Gastroesophageal sphincter (tissue), 4 donors: ENCODE data around the gene MAGEL2. TPM values are rescaled to one million over a fixed set of nuclear protein-coding genes. Genes with fewer than 3 reads are reported as not detected.

Experiments
- ATAC-seq: fragments of 150-250 bp; one replicate; pipeline ENCODE4 v1.9.1; 2016; ENCODE audit warnings: mild to moderate bottlenecking, moderate library complexity
- H3K27ac ChIP-seq, 4 donors: fragments of 200-600 bp; sonication (generic) in 3 of 4; 1 replicate in 3 of 4; 2 replicates in 1 of 4; pipeline ENCODE4 v1.5.1; 2016 to 2019
- H3K27me3 ChIP-seq: fragments of 200-600 bp; sonication (generic); one replicate; pipeline ENCODE4 v1.5.1; 2019
- H3K36me3 ChIP-seq, 2 donors: fragments of 200-600 bp; sonication (generic); one replicate each; pipeline ENCODE4 v1.5.1; 2019; ENCODE audit warnings: control low read depth in 1 of 2
- H3K4me1 ChIP-seq, 3 donors: fragments of 200-600 bp; sonication (generic); 1 replicate in 2 of 3; 2 replicates in 1 of 3; pipeline ENCODE4 v1.5.1; 2016 to 2019; ENCODE audit warnings: control low read depth in 2 of 3
- H3K4me3 ChIP-seq, 2 donors: fragments of 200-600 bp; sonication (generic); one replicate each; pipeline ENCODE4 v1.5.1; 2019; ENCODE audit warnings: mild to moderate bottlenecking in 1 of 2, moderate library complexity in 1 of 2
- H3K9me3 ChIP-seq, 3 donors: fragments of 200-600 bp; sonication (generic); one replicate each; pipeline ENCODE4 v1.5.1; 2017 to 2019; ENCODE audit warnings: control low read depth in 2 of 3
- CTCF ChIP-seq, 4 experiments: fragments of 200-600 bp in 2 of 4; fragments of 450-650 bp in 2 of 4; sonication (generic) in 1 of 4; IDR thresholded peaks; one replicate each; pipeline ENCODE4 v1.5.1; 2017 to 2019; ENCODE audit warnings: antibody characterized with exemption in 4 of 4, mild to moderate bottlenecking in 2 of 4, moderate library complexity in 2 of 4
- EP300 ChIP-seq: sonication (generic); formaldehyde crosslinking; IDR thresholded peaks from one replicate; pipeline ENCODE4 v1.6.1; 2017; ENCODE audit warnings: antibody characterized with exemption, mild to moderate bottlenecking
- POLR2A ChIP-seq, 2 donors: fragments of 450-650 bp; IDR thresholded peaks; one replicate each; pipeline ENCODE4 v1.6.1; 2017; ENCODE audit warnings: antibody characterized with exemption in 2 of 2, mild to moderate bottlenecking in 2 of 2, moderate library complexity in 1 of 2
- POLR2AphosphoS5 ChIP-seq: sonication (generic); formaldehyde crosslinking; IDR thresholded peaks from one replicate; pipeline ENCODE4 v1.6.1; 2017; ENCODE audit warnings: antibody characterized with exemption
- WGBS, 2 donors: methylation state at CpG; one replicate each; pipeline ENCODE4 v1.1.5; 2018; ENCODE audit warnings: low coverage in 1 of 2; 5-methylcytosine and 5-hydroxymethylcytosine counted together
- total RNA-seq, 4 donors: library from RNA; depleted of rRNA; stranded (reverse); fragments of >200 nt; gene quantifications; one replicate each; pipeline ENCODE4 v1.1.0, GENCODE V29; 2016

Gene MAGEL2
- total RNA-seq, 4 donors from 2014 or later: 0.13 to 0.15 TPM; not detected in 2

DNA sequence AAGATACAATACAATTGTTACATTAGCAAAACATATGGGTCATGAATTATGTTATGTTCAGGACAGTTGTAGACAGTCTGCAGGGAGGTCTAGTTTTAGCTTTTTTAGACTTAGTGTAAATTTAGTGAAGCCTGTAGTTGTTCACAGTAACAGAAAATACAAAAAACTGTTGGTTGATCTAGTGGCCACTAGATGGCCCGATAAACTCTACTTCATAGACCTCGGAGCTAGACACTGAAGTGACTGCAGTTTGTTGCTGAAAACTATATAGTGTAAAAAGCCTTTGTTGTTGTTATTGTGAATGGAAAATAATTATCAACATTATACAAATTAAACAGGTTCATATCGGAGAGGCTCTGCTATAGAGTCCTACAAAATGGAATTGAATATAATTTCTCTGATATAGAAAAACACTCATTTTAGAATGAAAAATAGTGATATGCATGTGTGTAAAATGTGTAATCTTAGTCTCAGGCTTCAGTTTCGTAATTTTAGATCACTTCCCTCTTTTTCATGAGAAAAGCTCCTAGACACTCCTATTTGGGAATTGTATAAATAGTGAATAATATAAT lies 18.3 kb downstream of the MAGEL2 start:
- 21% methylated on average over 4 of the region's 4 CpGs for WGBS, 2 donors
- Histone ChIP-seq H3K36me3 (no peaks in the 10 kb centered on the region), H3K4me3 (no peak overlapping the region), H3K9me3 (no peaks in the 10 kb centered on the region), H3K27ac (no peak overlapping the region), H3K4me1 (no peaks in the 10 kb centered on the region), H3K27me3 (peaks cover 59% of the 10 kb centered on the region)
- TF ChIP-seq POLR2AphosphoS5: no peak
- peak in 2 of 4 experiments; percentile 8 to 30 for TF ChIP-seq CTCF (IDR thresholded peaks at IDR 0.05)
- no peak for TF ChIP-seq POLR2A (IDR thresholded peaks at IDR 0.05)
- ATAC-seq: no peak

- no peaks in the 10 kb centered on the region for H3K9me3 ChIP-seq
- H3K4me3 ChIP-seq: no peak overlapping the region
- 40 to 44% methylated on average over 11 to 12 of the region's 13 CpGs for WGBS, 2 donors
- no peak overlapping the region for H3K27ac ChIP-seq
- no peaks in the 10 kb centered on the region for H3K36me3 ChIP-seq
- no peaks in the 10 kb centered on the region for H3K4me1 ChIP-seq
- TF ChIP-seq POLR2A (IDR thresholded peaks at IDR 0.05) (no peak), POLR2AphosphoS5 (no peak), CTCF (IDR thresholded peaks at IDR 0.05) (no peak), EP300 (no peak)
- H3K27me3 ChIP-seq: peaks cover 53% of the 10 kb centered on the region
- no peak for ATAC-seq
Observed at GRCh38 chr15:23628612-23629233, 18.9 kb downstream of the MAGEL2 start.

DNA sequence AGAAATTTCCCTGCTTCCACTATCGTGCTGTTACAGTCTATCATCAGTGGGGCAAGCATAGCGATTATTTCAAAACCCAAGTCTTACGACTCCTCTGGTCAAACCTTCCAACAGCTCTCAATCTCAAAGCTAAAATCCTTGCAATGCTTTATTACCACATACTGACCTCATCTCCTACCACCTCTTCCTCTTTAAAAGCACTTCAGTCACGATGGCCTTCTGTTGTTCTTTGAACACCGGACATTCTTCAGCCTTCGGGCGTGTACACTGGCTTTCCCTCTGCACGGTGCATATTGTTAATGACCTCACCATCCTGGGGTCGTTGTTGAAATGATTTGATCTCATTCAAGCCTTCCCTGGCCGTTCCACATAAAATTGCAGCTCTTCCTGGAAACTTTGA lies 31.1 kb downstream of the MAGEL2 start:
- Histone ChIP-seq H3K27ac (no peak overlapping the region), H3K4me3 (no peak overlapping the region), H3K9me3 (no peaks in the 10 kb centered on the region), H3K36me3 (no peaks in the 10 kb centered on the region), H3K27me3 (peaks cover 5% of the 10 kb centered on the region), H3K4me1 (no peaks in the 10 kb centered on the region)
- 67 to 69% methylated on average over 5 to 10 of the region's 10 CpGs for WGBS, 2 donors
- TF ChIP-seq CTCF (IDR thresholded peaks at IDR 0.05) (no peak), EP300 (no peak), POLR2AphosphoS5 (no peak), POLR2A (IDR thresholded peaks at IDR 0.05) (no peak)
- no peak for ATAC-seq

DNA sequence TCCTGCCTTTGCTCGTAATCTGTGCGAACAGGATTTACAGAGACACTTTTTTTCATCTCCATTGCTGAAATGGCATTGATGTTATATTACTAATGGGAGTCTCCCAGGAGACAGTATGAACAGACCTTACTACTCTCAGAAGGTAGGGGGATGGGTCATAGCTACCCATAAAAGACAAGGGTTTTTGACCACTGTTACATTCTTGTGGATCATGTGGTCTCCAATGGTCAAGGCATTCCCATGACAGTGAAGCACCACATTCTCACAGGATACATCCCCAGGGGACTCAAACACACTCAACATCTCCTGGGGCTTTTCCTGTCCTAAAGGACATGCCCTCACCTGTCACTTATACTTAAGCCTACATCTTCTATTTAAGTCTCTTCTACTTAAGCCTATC lies 41.4 kb downstream of the MAGEL2 start:
- Histone ChIP-seq H3K27me3 (no peaks in the 10 kb centered on the region), H3K4me3 (no peak overlapping the region), H3K4me1 (no peaks in the 10 kb centered on the region), H3K27ac (no peak overlapping the region), H3K9me3 (no peaks in the 10 kb centered on the region), H3K36me3 (no peaks in the 10 kb centered on the region)
- WGBS, 2 donors: 67% methylated on average over 1 of the region's 2 CpGs; no CpG with 5 or more reads in 1 of the 2 donors
- no peak for ATAC-seq
- TF ChIP-seq POLR2A (IDR thresholded peaks at IDR 0.05): no peak
- TF ChIP-seq CTCF (IDR thresholded peaks at IDR 0.05): no peak
- no peak for TF ChIP-seq EP300
- TF ChIP-seq POLR2AphosphoS5: no peak

- Histone ChIP-seq H3K9me3 (no peaks in the 10 kb centered on the region), H3K27me3 (no peaks in the 10 kb centered on the region), H3K4me3 (no peak overlapping the region), H3K27ac (no peak overlapping the region), H3K4me1 (no peaks in the 10 kb centered on the region), H3K36me3 (no peaks in the 10 kb centered on the region)
- no peak for ATAC-seq
- 91 to 94% methylated on average over 4 to 6 of the region's 6 CpGs for WGBS, 2 donors
- TF ChIP-seq POLR2A (IDR thresholded peaks at IDR 0.05): no peak
- no peak for TF ChIP-seq POLR2AphosphoS5
- TF ChIP-seq EP300: no peak
- TF ChIP-seq CTCF (IDR thresholded peaks at IDR 0.05): no peak
Observed at GRCh38 chr15:23602124-23602523, 45.5 kb downstream of the MAGEL2 start.
